HUDEP-2 (cell line): ENCODE data around the gene RIC8A.

Source experiments
- DNase-seq, 76 experiments: peaks; one replicate each; lab custom pipeline; 2025; ENCODE audit not compliant: unreplicated experiment in 76 of 76; lab: John Stamatoyannopoulos, UW

The RIC8A gene

DNA sequence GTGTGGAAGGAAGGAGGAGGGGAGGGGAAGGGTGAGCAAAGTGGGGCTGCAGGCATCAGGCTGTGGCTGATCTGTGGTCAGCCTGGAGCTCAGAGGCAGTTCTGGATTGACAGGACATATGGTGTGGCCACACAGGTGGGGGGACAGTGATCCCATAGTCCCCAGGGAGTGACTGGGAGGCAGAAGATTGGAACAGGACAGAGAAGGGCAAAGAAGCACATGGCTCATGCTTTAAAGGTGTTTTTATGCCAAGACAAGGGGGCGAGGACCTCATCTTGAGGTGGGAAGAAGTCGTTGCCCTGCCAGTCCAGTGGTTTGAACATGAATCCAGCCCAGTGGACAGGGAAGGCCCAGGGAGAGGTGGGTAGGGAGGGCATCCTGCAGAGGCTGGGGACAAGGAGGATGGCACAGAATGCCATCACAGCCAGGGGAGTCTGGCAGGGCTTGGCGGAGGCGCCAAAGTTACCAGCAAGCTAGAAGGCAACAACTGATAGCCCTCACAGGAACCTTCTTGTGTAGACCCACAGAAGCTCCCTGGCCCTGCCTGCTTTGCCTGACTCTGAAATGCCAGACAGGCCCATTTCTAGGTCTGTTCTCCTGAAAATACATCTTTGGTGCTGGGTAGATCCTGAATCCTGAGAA, 3.4 kb upstream of the RIC8A start:
- no peak for DNase-seq

GRCh38 chr11:204587-205109, 2.9 kb upstream of the RIC8A start:
- DNase-seq: no peak

- DNase-seq: no peak
Measured at GRCh38 chr11:205221-206001, 2.1 kb upstream of the RIC8A start.

DNA sequence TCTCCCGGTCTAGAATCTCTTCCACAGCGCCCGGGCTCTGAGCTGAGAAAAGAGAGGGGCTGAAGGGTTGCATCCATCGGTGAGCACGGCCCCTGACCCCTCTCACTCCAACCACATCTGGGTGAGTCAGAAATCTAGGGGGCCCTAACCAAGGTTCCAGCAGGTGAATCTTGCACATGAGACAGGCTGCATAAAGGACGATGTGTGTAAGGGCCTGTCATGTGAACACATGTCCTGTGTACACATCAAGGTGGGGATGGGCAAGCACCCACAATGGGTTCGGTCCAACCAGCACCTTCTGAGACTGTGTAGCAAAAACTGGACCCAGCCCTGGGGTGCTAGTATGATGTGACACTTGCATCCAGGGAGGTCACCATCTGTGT, 1.5 kb upstream of the RIC8A start:
- DNase-seq: no peak

GRCh38 chr11:206526-207207, 841 bp upstream of the RIC8A start:
- DNase-seq: peak in 2 of 76 experiments; percentile 6 to 9

DNA sequence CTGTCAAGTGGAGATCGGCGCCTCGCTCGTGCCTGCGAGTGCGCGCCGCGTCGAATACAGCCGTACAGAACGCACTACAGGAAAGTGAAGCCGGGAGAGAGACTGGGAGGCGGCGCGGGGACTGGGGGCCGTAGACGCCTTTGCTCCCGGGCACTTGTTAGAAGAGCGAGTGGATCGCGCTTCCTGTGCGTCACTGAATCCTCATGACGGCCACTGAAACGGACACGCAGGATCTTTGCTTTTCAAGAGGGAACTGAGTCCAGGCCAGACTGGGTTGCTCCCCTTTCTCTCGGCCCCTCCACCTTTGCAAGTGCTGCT, 314 bp downstream of the RIC8A start:
- DNase-seq: peak in 4 of 76 experiments; percentile 41 to 54 (median 46)

- DNase-seq: peak in 68 of 76 experiments; percentile 12 to 84 (median 62)
Measured at GRCh38 chr11:208181-208916, 841 bp downstream of the RIC8A start.

GRCh38 chr11:208917-209260, 1.4 kb downstream of the RIC8A start:
- peak in 2 of 76 experiments; percentile 38 to 43 for DNase-seq

DNA sequence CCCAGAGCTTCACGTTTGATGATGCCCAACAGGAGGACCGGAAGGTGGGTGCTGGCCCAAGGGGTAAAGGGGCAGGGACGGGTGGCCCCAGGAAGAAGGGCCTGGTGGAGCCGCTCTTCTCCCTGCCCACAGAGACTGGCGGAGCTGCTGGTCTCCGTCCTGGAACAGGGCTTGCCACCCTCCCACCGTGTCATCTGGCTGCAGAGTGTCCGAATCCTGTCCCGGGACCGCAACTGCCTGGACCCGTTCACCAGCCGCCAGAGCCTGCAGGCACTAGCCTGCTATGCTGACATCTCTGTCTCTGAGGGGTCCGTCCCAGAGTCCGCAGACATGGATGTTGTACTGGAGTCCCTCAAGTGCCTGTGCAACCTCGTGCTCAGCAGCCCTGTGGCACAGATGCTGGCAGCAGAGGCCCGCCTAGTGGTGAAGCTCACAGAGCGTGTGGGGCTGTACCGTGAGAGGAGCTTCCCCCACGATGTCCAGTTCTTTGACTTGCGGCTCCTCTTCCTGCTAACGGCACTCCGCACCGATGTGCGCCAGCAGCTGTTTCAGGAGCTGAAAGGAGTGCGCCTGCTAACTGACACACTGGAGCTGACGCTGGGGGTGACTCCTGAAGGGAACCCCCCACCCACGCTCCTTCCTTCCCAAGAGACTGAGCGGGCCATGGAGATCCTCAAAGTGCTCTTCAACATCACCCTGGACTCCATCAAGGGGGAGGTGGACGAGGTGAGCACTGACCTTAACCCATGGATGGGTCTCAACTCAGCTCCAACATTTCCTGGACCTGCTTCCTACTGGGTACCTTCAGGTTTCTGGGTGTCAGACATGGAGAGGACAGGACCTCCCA, 2.0 kb downstream of the RIC8A start:
- peak in 1 of 76 experiments; percentile 17 for DNase-seq

DNA sequence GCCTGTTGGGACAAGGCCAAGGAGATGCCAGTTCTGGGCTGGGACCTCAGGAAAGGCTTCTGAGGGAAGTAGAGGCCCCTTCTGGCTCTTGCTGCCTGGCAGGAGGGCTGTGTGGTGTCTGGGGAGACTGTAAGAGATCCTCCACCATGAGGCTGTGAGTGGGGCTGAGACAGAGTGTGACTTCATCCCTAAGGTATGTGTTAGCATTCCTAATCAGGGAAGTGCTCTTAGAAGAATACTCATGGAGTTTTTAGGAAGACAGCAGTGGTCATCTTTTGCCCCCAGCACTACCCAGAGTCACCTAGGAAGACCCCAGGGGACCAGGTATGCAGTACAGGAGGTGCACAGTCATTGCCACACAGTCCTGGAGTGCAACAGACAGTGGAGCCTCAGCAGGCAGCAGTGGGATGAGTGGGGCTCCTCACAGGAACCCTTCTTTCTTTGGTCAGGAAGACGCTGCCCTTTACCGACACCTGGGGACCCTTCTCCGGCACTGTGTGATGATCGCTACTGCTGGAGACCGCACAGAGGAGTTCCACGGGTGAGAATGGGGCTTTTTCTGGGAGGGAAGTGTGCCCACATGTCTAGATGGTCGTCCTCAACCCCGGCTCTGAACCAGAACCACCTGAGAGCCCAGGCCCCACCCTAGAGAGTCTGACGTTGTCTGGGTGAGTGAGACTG, 2.8 kb downstream of the RIC8A start:
- DNase-seq: no peak

DNA sequence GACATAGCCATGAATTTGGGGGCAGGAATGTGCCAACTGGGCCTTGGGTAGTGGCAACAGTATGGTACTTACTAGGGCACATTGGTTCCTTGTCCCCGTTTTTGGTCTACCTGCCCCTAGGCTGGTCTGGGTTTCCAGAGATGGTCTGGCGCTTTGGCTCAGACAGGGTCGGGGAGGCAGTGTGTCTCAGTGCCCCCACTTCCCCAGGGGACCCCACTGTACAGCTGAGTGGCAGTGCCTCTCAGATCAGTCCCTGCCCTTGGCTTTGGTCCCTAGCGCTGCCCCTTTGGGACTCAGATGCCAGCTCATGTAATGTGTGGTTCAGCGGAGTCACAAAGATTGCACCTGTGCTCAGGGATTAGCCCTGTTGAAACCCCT, 3.3 kb downstream of the RIC8A start:
- no peak for DNase-seq

DNA sequence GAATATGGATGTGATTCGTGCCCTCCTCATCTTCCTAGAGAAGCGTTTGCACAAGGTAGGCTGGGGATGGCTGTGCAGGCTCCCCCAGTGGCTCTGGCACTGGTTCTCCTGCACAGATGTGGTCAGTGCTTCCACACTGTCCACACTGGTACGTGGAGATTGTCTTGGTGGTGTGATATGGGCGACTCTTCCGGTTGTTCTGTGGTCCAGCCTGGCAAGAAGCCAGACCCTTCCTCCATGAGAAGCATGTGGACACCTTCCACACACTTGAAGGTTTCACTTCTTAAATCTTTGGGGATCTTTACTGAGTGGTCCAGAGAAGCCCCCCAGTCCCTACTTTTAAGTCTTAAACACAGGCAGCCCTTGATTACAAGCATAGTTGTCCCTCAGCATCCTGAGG, 3.8 kb downstream of the RIC8A start:
- DNase-seq: no peak

GRCh38 chr11:211741-212140, 4.2 kb downstream of the RIC8A start:
- DNase-seq: no peak

DNA sequence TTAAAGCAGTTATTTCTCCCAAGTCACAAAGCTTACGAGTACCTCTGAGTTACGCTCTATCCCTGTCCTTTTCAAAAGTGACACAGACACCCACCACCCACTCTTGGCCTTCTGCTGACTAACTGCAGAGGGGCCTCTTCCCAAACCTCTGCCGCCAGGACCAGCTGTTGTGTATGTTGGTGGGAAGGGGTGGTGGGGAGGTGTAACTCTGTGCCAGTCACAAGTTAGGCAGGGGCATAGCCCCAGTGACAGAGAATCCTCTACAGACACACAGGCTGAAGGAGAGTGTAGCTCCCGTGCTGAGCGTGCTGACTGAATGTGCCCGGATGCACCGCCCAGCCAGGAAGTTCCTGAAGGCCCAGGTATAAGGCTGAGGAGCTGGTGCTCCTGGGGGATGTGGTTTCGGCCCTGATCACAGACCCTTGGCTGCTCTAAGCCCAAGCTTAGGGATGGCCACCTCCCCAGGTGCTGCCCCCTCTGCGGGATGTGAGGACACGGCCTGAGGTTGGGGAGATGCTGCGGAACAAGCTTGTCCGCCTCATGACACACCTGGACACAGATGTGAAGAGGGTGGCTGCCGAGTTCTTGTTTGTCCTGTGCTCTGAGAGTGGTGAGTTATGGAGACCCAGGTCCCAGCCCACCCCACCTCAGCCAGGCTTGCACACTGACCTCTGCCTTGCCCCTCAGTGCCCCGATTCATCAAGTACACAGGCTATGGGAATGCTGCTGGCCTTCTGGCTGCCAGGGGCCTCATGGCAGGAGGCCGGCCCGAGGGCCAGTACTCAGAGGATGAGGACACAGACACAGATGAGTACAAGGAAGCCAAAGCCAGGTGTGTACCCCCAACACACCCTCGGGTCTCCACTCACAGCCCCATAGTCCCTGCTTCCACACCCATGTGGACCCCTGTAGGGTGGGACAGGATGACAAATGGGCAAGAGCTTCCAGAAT, 4.9 kb downstream of the RIC8A start:
- no peak for DNase-seq

DNA sequence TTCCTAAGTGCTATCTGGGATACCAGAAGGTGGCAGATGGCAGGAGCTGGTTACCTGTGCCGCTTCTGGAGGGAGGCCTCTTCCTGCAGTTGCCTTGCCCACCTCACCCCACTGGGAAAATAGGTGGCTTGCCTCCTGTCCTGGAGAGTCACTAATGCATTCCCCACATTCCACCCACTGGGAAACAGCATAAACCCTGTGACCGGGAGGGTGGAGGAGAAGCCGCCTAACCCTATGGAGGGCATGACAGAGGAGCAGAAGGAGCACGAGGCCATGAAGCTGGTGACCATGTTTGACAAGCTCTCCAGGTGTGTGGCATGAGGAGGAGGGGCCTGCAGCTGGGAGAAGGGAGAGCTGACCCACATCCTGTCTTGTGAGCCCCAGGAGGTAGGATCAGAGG, 5.6 kb downstream of the RIC8A start:
- no peak for DNase-seq

DNA sequence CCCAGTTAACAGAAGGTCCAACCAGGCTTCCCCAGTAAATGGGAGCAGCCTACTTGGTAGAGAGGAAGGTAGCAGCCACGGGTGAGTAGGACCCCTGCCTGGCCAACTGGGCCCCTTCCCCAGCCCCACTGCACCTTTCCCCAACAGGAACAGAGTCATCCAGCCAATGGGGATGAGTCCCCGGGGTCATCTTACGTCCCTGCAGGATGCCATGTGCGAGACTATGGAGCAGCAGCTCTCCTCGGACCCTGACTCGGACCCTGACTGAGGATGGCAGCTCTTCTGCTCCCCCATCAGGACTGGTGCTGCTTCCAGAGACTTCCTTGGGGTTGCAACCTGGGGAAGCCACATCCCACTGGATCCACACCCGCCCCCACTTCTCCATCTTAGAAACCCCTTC, 6.6 kb downstream of the RIC8A start:
- no peak for DNase-seq

DNA sequence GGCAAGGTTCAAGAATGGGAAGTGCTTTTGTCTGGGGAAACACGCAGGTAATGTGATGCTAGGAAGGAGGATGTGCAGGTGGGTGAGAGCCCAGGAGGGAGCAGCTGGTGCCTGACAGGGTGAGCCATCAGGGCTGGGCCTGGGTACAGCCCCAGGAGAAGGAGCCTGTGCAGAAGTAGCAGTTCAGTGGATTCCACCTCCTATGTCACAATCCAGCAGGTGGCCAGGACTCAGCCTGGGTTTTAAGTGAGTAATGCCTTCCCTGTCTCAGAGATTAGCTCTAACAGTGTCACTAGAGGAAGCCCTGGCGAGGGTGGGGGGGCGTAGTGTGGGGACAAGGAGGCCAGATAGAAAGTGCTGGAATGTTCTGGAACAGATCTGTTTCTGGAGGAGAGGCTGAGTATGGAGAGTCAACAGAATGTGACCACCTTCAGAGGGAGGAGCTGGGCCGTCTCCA, 8.1 kb downstream of the RIC8A start:
- no peak for DNase-seq
